GM21367 (cell line): ENCODE measurements around the gene DIAPH3.

Source experiments
- ATAC-seq: cut with Tn5 transposase; IDR thresholded peaks from one replicate; pipeline ENCODE4 v1.9.1; 2021; ENCODE audit not compliant: unreplicated experiment

DIAPH3 gene

DNA sequence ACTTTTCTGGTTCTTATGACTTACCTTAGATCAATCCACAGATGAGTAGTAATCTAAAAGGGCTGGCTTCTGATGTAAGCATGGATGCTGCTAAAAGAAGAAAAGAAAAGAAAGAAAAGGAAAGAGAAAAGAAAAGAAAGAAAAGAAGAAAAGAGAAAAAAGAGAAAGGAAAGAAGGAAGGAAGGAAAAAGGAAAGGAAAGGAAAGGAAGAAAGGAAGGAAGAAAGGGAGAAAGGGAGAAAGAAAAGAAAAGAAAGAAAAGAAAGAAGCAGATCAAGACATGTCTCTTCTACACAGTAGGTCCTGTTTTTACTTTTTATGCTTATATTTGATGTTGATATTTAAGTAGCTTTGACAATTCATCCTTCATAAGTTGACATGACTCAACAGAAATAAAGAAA lies 421.3 kb downstream of the DIAPH3 start:
- no peak for ATAC-seq

DNA sequence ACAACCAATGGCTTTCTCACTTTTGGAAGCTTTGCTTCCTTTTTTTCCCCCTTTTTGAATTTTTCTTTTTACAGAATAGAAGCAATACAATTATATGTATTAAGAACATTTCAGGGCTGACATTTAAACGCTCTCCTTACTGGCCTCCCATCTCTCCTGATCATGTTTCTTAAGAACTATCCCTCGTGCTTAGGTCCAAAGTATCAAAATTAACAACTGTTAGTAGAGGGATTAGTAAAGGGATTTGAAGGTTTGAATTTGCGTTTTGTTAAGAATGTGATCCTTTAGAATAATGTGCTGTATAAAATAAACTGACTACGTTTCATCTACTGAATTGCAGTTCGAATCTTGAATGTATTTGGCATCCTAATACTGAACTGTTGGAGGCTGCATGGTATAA lies 424.8 kb downstream of the DIAPH3 start:
- no peak for ATAC-seq

DNA sequence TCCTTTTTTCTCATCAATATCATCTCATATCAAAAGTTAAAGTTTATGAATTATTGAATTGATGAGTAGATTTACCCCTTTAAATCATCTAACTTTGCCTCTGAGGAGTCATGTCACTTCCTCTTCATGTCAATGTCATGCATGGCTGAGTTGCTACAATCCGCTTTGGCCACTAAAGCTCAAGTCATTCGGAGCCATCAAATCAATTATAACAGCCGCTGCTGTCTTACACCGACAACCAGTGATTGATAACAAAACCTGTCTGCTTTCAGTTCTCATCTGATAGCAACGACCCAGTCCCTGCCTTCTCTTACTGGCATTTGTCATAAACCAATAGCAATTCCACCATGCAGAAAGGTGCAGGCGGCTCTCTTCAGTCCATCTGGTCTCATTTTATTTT lies 429.3 kb downstream of the DIAPH3 start:
- ATAC-seq: peak; percentile 100

DNA sequence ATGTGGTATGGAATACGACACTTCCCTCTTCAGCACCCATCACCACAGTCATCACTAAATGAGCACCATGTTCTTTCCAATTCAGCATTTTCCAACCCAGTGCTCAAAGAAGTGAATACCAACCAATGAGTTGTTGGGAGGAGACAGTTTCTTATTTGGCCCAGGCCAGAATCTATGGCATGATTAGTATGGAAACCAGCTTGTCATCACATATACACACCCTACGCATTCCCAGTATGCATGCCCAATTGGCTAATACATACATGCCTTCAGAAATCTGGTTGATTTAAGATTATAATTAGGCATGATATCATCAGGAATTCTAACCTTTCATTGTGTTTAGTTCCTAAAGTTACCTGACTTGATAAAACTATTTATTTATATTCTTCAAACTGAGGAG lies 430.0 kb downstream of the DIAPH3 start:
- ATAC-seq: no peak

DNA sequence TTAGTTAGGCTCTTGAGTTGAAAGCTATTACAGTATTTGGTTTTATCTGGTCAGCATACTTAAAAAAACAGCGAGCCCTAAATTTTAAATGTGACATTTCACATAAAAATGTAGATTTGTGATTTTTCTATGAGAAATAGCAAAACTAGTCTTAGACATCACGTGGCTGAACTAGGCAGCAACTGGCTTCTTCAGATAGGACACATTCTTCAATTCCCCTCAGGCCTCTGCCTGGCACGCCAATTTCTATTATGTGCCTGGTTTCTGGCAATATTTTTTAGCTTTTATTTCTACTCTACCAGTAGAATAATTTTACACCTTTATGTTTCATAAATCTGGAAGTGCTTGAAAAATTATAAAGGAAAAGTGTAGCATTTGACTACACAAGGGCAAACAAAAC lies 433.7 kb downstream of the DIAPH3 start:
- no peak for ATAC-seq

DNA sequence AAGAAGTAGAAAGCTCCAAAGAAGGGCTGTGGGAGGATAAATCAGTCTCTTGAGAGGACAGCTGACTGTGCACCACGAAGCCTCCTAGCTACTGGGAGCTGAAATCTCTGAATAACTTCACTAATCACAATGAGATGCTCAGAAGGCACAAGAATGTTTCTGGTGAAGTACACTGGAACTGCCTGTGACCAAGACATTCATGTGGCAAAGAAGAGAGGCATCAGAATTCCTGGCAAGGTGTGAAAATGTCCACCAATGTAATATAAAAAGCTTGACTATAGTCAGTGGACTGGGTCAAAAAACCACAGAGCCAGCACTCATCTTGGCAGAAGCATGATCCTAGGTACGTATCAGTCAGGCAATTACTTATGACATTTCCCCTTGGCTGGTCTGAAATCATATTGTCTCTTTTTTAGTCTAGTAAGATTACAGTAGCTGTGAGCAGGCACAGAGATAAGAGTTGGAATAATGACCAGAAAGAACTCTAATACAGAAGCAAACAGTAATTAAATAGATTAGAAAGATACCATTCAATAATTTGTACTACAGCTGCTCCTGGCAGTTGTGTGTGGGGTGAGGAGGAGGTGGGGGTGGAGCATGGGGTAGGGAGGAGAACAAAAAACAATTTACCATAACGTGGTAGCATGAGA lies 434.7 kb downstream of the DIAPH3 start:
- no peak for ATAC-seq

DNA sequence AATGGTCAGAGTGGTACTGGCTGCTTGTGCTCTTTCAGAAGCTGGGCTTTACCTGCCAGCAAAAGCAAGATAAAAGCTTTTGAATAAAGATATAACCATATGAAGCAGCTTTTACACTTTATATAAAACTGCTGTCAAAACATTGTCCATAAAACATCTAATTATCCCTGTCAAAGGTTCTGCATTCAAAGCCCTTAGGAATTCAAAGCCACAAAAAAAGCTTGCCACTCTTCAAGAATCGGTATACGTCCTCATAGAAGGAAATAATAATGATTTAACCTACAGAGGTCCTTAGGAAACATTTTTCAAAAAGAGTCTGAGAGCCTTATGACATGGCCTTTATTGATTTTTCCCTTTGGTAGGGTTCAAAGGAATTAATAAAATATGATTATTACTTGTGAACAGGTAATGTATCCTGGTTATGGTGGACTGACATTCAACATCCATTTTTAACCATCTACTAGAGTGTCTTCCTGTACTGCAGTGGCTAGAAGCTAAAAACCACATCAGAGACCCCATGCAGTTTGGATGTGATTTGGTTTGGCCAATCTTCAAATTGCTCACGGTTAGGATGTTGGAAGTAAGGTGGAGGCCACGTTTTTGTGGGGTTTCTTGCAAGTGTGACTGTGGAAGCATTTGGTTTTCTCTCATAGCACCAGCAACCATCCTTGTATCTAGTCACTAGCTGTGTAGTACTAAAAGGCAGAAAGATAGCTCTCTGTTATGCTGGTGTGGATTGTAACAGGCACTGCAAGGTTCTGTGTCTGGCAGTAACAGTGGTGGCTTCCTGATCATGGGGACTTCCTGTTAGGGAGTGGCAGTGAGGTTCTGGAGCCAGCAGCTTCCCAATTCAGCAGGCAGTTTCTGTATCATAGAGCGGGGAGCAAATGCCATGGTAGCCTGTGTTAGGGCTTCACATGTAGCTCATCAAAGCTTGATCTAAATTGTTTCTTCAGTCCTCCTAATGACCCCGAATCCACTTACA lies 441.5 kb downstream of the DIAPH3 start:
- ATAC-seq: no peak

DNA sequence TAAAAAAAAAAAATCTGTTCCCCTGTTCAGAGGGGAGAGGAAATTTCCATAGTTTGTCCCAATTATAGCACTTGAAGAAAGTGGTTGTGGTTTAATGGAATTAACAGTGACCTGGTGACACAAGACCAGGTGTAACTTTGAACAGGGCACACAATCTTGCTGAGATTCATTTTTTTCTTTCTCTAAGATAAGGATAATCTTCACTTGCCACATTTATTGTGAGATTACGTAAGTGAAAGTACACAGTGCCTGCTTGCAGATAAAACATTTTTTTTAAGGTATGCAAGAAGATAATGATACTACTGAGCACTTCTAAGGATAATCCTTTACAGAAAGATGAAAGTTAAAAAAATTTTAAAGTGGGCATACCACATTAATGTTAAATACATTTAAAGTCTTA lies 448.1 kb downstream of the DIAPH3 start:
- no peak for ATAC-seq

DNA sequence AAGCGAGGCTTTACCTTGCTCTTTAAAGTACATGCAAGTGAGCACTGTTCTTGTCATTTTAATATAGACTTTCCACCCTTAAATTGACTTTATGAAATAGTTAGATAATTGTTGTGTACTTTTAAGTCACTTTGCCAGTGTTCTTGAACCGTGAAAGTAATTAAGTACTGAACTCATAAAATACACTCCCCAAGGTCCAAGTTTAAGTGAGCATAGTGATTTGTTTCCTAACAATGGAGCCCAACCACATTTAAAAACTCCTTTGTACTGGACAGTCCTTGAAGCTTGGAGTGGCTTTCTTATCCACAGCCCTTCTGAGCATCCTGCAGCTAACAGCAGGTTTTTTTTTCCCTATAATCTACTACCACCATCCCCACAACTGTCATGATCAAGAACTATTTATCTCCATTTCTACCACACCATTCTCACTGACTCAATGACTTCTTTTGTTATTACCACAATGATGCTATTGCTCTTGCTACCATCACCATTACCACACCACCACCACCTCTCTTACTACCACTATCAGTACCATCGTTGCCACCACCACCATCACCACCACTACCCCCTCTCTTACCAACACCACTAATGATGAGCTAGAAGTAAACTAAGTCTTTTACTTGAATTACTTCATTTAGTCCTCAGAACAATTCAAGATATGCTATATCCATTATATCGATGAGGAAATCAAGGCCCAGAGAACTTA lies 452.6 kb downstream of the DIAPH3 start:
- ATAC-seq: no peak

DNA sequence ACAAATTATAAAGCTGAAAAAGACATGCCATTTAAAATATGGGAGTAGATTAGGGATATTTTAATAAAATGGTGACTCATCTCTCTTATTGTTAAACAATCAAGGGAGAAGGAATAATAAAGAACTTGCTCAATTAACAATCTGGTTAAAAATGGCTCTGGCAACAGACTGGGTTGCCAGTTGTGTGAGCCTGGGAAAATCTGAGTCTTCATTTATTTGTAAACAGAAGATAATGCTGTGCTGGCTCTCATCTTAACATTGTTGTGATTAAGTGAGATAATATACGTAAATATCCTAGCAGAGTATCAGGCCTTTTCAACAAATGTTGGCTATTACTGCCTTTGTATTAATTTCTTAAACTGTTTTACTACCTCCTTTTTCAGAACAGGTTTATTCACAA lies 453.3 kb downstream of the DIAPH3 start:
- ATAC-seq: no peak

DNA sequence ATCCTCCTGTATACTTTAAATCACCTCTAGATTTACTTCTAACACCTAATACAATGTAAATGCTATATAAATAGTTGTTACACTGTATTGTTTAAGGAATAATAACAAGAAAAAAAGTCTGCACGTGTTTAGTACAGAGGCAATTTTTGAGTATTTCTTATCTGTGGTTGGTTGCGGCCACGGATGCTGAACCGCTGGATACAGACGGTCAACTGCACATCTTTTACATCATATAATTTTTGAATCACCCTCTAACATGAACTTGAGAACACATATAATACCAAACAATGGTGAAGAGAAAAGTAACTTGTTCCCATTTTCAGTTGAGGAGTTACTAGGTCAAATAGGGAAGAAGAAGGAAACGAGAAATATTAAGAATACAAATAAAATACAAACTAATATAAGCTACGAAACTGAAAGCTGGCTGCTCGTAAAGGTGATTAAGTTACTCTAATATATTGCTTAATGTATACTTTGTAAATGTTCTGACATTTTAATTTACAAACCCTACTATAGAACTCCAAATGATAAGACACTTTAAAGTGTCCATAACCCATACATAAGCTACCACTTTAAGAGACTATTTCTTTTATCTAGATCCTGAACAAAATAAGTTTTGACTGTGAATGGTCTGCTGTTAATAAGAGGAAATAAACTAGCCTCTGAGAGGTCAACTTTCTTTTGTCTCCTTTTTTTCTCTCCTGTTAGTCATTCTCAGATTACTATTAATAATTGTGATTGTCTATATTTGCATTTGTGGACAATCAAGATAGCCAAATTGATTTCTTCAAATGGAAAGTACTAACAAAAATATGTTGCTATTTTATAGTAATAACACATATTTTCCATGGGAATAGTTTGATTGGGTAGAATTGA lies 457.4 kb downstream of the DIAPH3 start:
- no peak for ATAC-seq

DNA sequence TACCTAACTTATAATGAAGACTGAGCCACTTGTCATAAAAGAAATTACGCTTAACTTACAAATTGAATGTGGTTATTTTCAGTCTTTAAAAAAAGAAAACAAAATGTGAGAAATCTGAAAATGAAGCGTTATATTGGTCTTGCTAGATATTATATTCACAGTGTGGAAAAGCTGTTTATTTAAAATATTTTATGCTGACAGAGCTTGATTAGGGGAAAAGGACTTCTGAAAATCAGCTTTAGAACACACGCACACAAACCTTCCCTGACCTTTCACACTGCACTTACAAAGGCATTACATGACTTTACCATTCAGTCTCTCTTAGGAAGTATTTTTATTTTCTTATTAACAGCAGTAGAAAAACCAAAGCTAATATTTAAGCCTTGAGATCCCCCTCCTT lies 461.5 kb downstream of the DIAPH3 start:
- ATAC-seq: no peak

DNA sequence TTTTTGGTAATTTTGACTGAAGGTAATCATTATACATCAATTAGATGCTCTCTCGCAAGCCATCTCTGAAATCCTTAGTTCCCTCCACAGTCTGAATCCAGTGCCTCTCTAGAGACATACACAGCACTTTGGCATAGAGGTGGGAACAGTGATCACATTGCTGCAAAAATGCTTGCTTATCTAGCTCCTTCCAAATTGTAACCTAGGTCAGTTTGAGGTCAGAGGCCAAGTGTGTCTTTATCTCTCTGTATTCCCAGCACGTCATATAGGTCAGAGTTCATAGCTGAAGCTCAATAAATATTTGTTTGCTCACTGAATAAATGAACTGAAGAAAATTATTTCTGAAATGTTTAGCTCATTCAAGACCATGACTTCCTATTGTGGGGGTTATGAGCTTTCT lies 462.5 kb downstream of the DIAPH3 start:
- no peak for ATAC-seq

DNA sequence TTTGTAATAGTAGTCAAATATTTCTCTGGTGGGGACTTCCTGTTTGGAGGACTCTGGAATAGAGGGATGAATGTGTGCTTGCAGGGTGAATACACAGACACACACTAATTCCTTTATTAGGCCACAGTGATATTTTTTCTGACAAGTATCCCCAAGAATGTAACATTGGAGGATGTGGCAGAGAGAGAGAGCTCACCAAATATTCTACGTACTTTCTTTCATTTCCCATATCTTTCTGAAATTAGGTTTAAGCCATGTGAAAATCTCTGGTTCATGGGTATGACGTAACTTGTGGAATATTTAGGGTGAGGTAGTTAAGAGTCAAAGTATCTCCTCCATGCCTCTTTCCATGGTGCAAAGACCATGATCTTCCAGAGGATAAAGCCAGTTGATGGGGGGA lies 463.4 kb downstream of the DIAPH3 start:
- no peak for ATAC-seq

DNA sequence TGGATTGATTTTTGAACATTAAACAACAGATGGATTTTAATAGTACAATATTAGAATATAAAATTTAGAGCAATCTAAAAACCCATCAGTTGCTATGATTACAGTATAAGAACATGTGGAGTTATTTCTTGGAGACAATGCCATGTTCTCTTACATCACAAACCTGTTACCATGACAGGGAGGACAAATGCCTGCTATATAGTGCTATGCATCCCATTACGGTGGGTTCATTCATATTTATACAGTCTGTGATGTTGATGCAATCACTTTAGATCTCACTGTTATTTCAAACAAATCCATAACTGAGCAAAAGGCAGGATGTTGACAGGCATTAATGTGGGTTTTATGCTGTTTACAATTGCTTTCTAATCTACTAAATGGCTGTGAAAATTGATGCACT lies 467.5 kb downstream of the DIAPH3 start:
- no peak for ATAC-seq

DNA sequence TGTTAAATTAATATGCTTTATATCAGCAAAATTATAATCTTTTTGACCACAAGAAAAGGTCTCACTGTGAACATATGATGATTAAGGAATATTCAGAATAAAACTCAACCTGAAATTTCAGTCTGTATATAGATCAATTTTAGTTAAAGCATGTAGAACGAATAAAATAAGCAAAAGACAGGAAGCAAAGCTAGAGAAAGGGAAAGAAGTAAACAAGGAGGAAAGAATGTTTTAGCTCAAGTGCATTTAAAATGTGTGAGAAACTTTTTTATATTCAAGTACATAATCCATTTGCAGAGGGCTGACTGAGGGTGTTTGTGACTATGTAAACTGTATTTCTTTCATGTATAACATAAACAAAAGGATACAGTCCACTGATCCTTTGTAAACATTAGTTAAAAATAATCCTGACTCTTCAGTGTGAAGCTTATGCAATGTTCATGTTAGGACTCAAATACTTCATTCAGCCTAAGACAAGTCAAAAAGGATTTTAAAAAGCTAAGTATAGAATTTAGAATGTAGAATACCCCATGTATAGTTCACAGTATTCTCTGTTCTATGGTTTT lies 472.1 kb downstream of the DIAPH3 start:
- no peak for ATAC-seq

DNA sequence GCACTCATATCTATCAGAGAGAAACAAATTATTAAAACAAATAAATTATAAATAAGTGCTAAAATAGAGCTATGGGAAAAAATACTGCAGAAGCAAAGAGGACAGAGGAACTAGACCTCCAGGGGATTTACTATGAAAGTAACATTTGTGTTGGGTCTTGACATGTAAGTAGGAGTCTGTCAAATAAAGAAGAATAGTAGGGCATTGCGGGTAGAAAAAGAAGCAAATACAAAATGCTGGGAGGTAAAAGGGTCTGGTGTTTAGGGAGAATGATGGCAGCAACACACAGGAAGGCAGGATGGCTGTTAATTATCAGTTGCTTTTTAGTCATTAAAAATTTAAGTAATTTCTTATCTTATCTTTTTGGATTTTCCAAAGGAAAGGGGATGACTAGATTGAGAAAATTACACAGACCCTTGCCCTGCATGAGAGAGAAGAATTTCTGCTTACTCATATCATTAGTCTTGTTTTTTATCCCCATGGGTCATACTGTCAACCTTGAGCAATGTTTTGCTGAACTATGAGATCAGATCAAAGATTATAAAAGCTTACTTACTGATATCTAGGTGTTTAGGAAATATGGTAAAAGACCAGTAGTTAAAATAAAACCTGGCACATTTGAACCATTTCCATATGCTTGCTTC lies 472.7 kb downstream of the DIAPH3 start:
- no peak for ATAC-seq

DNA sequence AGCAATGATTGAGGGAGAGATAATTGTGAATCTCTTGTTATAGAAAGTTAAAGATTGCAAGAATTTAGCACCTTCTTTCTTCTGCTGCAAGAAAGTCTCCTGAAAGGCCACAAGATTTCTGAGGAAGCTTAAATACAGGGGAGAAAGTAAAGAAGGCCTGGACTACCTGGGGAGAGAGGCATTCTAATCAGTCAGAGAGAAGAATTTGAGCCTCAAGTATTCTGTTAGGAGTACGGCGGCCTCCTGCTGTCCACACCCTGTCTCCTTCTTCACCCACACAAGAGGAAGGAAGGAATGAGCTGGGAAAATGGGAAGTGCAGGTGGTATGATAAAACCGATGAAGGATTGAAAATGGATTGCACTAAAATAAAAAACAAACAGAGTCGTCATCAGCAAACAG lies 474.7 kb downstream of the DIAPH3 start:
- no peak for ATAC-seq

DNA sequence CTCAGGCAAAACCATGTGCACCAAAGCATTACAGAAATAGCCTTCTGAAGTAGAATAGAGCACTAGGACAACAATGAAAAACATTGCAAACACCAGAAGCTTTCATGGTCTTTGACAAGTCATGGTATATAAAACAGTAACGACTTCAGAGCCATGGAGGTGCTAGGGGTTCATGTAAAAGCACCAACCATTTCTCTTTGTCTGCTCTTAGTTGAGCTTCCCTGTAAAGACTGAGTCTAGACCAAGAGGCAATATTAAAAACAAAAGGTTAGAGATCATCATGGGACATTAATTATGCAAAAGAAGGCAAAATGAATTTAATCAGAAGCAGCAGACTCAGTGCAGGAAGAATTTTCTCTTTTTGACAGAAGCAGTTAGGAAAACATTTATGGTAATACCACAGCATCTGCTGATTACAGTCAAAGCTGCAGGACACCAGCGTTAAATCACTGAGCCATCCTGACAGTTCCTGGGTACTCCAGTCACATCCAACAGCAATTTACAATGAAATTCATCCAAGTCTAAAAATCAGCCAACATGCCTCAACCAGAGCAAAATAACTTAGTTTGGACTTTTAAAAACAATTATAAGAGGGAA lies 476.8 kb downstream of the DIAPH3 start:
- no peak for ATAC-seq

DNA sequence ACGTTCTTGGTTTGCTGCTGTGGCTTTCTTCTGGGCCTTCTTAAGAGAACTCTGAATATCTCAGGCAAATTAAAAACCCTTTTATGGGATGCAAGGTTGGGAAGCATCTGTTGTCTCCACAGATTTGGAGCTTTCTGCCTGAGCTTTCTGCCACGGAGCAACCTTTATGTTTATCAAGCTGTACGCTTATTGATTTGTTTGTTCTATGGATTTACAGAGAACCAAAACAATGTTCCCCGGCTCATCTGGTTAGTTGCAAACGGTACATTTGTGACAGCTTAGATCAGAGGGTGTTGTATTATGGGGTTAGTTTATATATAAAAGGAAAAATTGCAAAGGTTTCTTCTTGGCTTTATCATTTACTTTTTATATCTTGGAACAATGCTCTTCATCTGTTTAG lies 479.6 kb downstream of the DIAPH3 start:
- no peak for ATAC-seq
